Raji (cell line): ENCODE data around the gene FXYD7.

Experiments
- POLR2A ChIP-seq: IDR thresholded peaks from 2 replicates; pipeline ENCODE4 v1.6.1; 2011; ENCODE audit warnings: low read depth, low read length, control low read depth; ENCODE audit not compliant: insufficient read depth

The FXYD7 gene

DNA sequence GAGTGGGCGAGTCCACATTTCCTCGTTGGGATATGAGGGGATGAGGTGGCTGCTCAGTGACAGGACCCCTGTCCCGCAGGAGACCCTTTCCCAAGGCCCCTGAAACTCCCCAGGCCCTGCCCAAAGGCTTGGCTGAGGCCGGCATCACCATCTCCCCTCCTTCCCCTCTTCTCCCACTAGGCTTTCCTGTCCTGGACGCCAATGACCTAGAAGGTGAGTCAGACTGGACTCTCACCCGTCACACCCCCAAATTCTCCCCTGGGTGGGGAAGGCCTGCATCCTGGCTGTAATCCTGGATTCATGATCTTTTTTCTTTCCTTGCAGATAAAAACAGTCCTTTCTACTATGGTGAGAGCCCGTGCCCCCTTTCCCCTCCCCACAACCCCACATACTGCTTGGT is 22.2 kb upstream of the FXYD7 start:
- no peak for TF ChIP-seq POLR2A

DNA sequence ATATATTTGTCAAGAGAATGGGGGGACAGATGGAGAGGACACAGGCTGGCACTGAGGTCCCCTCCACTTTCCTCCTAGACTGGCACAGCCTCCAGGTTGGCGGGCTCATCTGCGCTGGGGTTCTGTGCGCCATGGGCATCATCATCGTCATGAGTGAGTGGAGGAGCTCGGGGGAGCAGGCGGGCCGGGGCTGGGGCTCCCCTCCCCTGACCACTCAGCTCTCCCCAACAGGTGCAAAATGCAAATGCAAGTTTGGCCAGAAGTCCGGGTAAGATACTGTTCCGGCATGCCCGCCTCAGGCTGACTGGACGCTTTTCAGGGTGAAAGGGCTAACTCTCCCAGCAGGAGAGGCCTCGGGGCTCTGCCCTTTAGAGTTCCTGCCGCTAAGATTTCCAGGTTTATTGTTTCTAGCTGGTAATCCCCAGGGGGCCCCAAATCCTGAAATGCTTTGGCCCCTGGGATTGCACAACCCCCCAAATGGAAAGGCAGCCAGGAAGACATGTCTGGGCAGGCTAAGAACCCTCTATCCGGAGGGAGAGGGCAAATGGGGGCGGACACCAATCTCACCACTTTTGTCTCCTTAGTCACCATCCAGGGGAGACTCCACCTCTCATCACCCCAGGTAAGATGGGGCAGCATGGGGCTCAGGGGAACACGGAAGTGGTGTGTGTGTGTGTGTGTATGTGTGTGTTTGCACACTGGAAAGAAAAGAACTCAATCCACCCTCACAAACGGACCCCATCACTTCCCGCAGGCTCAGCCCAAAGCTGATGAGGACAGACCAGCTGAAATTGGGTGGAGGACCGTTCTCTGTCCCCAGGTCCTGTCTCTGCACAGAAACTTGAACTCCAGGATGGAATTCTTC is 20.1 kb upstream of the FXYD7 start:
- TF ChIP-seq POLR2A, result no peak

DNA sequence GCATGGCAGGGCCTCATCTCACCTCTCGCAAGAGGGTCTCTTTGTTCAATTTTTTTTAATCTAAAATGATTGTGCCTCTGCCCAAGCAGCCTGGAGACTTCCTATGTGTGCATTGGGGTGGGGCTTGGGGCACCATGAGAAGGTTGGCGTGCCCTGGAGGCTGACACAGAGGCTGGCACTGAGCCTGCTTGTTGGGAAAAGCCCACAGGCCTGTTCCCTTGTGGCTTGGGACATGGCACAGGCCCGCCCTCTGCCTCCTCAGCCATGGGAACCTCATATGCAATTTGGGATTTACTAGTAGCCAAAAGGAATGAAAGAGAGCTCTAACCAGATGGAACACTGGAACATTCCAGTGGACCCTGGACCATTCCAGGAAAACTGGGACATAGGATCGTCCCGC is 19.5 kb upstream of the FXYD7 start:
- no peak for TF ChIP-seq POLR2A

DNA sequence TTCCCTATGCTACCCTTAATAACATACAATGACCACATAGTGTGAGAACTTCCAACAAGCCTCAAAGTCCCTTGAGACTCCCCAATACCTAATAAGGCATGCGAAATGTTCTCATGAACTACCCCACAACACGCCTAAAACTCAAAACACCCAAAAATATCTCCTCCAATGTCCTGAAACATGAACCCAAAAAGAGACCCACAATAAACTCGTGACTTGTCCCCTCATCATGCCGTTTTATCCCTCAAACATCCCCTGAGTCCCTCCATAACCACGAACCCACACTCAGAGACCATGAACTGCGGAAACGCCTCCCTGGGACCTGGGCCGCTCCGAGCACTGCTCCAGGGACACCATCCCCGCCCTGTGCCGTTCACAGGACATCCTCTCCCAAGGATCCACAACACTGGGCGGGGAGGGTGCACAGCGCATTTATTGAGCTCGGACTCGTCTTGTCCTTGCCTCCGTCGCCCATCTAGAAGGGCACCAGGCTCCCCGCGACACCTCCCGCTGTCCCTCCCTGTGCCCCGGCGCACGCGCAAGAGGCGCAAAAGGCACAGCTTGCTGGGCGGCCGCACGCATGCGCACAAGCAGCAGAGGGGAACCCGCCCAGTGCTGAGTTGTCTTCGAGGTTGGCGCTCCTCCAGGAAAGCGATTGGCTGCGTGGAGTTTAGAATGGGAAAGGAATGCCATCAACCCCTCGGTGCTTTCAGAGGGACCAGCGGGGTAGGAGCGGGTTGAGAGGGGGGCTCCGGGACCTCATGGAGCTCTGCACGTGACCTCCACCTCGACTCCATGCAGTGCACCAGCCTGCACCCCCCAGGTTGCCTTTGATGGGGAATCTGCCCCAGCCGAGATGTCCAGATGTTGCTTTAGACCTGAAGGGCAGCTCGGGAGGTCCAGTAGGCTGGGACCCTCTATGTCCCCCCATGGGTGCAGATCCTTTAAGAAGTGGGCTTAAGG is 18.7 kb upstream of the FXYD7 start:
- TF ChIP-seq POLR2A, result peak; percentile 83

DNA sequence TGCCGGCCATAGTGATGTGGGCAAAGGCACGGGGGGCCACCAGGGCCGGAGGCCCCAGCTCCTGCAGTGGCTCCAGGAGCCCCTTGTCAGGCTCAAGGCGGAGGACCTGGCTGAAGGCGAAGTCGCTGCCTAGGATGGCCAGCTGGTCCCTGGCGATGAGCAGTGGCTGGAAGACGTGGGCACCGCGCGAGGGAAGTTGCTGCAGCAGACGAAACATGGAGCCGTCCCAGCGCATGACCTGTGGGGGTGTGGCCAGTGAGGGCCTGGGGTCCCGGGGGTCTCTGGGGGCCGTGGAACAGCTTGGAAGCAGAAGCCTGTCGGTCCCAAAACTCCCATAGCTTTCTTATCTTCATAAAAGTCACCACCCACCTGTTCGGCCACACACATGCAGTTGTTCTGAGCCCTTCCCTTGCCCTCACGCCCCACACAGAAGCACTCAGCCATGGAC is 17.8 kb upstream of the FXYD7 start:
- TF ChIP-seq POLR2A, result no peak

DNA sequence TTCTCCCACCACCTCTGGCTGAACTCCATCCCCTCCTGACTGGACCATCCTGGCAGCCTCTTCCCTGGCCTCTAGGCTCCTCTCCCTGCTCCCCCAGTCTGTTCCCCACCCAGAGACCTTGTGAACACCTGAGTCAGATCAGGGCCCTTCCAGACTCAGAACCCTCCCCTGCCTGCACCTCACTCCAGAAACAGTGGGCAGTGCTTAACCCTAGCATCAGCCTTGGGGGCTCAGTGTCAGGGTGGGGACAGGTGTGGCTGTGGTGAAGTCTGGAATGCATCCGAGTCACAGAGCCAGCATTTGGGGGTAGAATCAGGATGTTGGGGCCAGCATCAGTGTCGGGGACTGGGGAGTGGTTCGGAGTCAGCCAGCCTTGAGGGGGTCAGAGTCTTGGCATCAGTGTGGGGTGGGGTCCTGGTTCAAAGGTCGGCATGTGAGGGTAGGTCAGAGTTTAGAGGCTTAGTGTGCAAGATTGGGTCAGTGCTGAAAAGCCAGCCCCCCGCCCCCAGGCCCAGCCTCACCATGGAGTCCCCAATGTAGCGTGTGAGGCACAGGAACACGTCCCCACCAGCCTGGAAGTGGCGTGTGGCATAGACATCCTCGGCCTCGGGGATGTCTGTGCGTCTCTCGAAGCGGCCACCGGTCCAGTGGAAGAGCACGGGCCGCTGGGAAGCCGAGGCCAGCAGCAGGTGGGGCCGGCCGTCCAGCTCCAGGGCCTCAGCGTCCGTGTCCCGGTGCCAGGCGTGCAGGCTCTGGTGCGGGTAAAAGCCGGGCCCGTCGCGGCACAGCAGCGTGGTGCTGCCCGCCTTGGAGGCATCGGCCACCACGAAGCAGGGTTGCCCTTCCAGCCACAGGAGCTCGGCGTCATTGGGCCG is 17.1 kb upstream of the FXYD7 start:
- TF ChIP-seq POLR2A, result no peak

DNA sequence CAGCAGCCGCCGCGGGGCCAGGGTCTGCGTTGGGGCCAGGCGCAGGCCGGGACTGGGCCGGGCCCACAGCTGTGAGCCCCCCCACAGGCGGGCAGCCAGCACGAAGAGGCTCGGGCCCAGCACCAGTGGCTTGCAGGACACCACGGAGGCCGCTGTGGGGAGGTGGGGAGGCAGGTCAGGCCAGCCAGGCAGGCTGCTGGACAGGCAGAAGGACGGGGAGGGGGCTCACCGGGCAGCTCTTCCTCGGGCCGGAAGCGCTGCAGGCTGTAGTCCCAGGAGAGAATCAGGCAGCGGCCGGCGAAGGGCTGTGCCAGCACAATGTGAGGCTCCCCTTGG is 16.5 kb upstream of the FXYD7 start:
- no peak for TF ChIP-seq POLR2A

DNA sequence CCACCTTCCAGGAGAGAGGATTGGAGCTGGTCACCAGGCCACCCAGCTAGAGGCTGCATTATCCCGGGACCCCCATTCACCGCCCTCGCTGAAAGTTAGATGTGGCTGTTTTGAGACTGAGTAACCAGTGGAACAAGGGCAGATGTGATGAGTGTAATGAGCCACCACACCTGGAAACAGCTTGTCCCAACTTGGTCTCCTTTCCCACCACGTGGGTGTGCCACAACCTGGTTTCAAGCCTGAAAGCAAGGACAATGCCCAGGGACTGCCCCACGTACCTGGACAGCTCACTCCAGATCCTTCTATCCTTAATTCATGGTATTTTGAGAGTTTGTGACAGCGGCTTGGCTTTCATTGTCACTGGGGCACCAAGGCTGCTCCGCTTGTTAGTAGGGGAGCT is 15.2 kb upstream of the FXYD7 start:
- no peak for TF ChIP-seq POLR2A

DNA sequence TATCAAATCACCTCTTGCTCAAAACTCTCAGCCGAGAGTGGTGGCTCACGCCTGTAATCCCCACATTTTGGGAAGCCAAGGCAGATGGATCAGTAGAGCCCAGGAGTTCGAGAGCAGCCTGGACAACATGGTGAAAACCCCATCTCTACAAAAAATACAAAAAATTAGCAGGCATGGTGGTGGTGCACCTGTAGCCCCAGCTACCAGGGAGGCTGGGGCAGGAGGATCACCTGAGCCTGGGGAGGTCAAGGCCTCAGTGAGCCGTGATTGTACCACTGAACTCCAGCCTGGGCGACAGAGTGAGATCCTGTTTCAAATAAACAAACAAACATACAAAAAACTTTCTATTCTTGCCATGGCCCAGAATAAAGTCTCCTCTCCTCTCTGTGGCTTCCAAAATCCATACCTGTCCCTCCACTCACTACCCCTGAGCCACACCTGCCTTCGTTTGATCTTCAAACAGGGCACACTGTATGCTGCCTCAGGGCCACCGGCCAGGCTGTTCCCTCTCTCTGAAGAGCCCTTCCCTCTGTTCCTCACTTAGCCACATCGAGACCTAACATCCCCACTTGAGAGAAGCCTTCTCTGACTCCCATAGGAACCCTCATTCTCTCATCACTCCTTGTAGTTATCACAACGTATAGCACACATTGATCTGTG is 14.5 kb upstream of the FXYD7 start:
- no peak for TF ChIP-seq POLR2A

DNA sequence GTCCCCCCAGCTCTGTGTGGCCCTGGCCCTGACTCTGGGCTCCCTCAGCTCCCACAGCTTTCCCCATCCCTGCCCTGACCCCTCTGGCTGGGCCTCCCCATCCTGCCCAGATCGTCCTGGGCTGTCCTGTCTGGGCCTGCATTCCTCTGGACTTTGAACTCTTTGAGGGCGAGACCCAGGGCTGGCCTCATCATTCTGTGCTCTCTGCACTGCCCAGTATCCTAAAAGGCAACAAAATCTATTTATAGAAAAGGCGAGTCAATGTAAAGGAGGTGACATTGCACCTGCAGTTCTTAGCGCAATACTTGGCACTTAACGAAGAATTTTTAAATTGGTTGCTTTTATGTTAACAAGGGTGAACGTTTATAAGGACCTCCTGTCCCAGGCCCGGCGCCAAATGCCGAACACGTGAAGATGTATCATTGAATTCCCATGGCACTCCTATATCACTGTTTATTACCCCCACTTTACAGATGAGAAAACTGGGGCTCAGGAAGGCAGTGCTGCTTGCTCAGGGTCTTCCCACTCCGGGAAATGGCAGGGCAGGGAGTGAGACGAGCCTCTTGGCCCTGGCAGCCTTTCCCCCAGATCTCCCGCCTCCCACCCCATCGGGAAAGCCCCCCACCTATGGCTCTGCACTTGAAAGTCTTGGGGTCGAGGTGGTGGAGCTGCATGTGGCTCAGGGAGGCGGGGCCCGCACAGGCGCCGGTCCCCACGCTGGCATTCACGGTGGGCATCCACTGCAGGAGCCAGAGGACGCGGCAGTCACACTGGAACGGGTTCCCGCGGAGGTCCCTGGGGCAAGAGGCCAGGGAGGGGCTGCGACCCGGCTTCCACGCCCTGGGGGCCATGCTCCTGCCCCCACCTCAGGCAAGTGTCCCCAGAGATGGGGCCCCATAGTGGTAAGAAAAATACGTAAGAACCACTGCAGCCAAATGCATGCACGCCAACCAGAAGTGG is 12.0 kb upstream of the FXYD7 start:
- TF ChIP-seq POLR2A, result no peak

DNA sequence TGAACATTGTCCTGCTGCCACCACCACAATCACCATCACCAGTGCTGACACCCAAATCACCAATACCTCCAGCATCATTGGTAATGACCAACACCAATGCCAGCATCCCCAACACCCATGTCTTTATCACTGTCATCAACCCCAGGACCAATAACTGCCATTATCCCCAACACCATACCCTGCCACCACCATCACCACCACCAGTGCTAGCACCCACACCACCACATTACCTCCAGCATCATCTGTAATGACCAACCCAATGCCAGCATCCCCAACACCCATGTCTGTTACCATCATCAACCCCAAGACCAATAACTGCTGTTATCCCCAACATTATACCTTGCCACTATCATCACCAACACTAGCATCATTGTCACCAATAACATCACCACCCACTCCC is 10.8 kb upstream of the FXYD7 start:
- TF ChIP-seq POLR2A, result no peak

DNA sequence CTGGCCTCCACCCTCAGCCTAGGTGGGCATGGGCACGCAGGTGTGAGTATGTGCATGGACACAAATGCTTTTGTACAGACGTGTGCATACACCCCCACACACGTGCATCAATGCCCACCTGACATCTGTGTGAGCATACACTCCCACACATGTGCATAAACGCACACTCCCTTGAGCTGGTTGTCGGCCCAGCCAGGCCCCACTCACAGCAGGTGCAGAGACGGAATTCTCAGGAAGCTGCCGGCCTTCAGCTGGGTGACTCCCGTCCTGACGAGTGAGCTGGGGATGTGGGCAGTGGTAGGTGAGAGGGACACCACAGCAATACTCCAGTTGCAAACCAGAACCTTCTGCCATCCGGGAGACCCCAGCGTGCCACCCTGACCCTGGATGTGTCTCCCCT is 9.2 kb upstream of the FXYD7 start:
- no peak for TF ChIP-seq POLR2A

DNA sequence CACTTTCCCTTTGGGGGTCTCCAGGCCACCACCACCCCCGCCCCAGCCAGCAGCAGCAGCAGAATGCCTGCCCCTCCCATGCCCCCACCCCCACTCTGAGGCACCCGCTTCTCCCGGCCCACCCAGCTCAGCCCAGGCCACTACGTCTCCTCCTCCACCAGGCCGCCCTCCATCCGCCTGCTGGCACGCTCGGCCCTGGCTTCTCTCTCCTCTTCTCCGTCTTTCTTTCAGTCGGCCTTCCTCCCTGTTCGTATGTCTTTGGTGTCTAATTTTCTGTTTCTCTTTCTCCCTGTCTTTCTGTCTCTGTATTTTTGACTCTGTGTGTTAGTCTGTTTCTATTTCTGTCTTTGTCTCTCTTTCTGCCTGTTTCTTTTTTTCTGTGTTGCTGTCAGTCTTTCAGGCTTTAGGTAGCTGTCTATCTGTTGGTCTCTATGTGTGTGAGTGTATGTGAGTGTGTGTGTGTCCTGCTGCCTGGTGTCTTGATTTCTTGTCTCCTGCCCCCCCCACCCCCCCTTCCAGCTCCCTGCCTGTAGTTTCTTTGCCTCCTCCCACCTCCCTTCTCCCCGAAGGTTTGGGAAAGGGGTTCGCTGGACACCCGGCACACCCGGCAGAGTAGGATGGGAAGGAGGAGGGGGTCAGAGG is 8.3 kb upstream of the FXYD7 start, which contains the start of gene LGI4:
TSS of gene LGI4 (minus strand) at position 459 of the 642 bp plus-strand sequence. CDS start at position 80, 379 bp downstream.
- no peak for TF ChIP-seq POLR2A
